K562 (cell line): ENCODE measurements around the gene LMCD1. TPM values are rescaled to one million over a fixed set of nuclear protein-coding genes. Genes with fewer than 3 reads are reported as not detected.

Experiments used
- BRCA1 ChIP-seq, 2 experiments: fragments of 450-650 bp in 1 of 2; sonication (generic) in 1 of 2; formaldehyde crosslinking in 1 of 2; IDR thresholded peaks; 2 replicates each; pipeline versions ENCODE4 v1.5.0 to v1.6.1; 2017 to 2020; ENCODE audit warnings: mild to moderate bottlenecking in 1 of 2, missing genetic modification reagents in 1 of 2
- CAMTA2 ChIP-seq: fragments of 250-450 bp; sonication (Bioruptor Pico); conservative IDR thresholded peaks from 2 replicates; pipeline ENCODE4 v1.5.1; 2022
- CBX8 ChIP-seq: fragments of 200-600 bp; sonication (generic); IDR thresholded peaks from 2 replicates; pipeline ENCODE4 v1.6.1; 2012; ENCODE audit warnings: borderline replicate concordance, mixed run types, low read depth, mild to moderate bottlenecking, moderate library complexity, mixed read lengths, low read length, control low read depth, inconsistent platforms; ENCODE audit not compliant: poor library complexity, severe bottlenecking; ENCODE audit errors: extremely low read depth
- CTBP1 ChIP-seq: fragments of 450-650 bp; IDR thresholded peaks from 2 replicates; pipeline ENCODE4 v1.6.1; 2016; ENCODE audit warnings: borderline replicate concordance
- DMBX1 ChIP-seq: fragments of 250-450 bp; sonication (Bioruptor Pico); IDR thresholded peaks from 2 replicates; pipeline ENCODE4 v1.8.0; 2022; ENCODE audit warnings: inconsistent platforms, mild to moderate bottlenecking, moderate library complexity, borderline replicate concordance
- ETS2 ChIP-seq: IDR thresholded peaks from 2 replicates; pipeline ENCODE4 v1.6.1; 2016; ENCODE audit warnings: borderline replicate concordance, missing genetic modification characterization, mild to moderate bottlenecking, moderate library complexity, missing compliant biosample characterization; ENCODE audit not compliant: poor library complexity, severe bottlenecking
- GABPB2 ChIP-seq: fragments of 250-450 bp; sonication (Bioruptor Pico); conservative IDR thresholded peaks from 2 replicates; pipeline ENCODE4 v1.5.1; 2021; ENCODE audit warnings: mild to moderate bottlenecking
- GATAD2A ChIP-seq: fragments of 450-650 bp; IDR thresholded peaks from 2 replicates; pipeline ENCODE4 v1.6.1; 2017
- GTF2E2 ChIP-seq: fragments of 200-800 bp; sonication (Bioruptor generic); IDR thresholded peaks from 2 replicates; pipeline ENCODE4 v1.6.1; 2016; ENCODE audit warnings: missing genetic modification characterization, missing compliant biosample characterization
- ILF3 ChIP-seq: fragments of 450-650 bp; IDR thresholded peaks from 2 replicates; pipeline ENCODE4 v1.6.1; 2018; ENCODE audit warnings: antibody characterized with exemption, mild to moderate bottlenecking, moderate library complexity, borderline replicate concordance
- JUND ChIP-seq, 2 experiments: IDR thresholded peaks; 2 replicates in 1 of 2; 3 replicates in 1 of 2; pipeline ENCODE4 v1.6.1; 2011; ENCODE audit warnings: borderline replicate concordance in 2 of 2, low read depth in 2 of 2, low read length in 2 of 2, improper control_type of control experiment in 1 of 2, missing biosample characterization in 1 of 2, missing genetic modification characterization in 1 of 2, missing genetic modification reagents in 1 of 2
- KDM2B ChIP-seq: fragments of 250-450 bp; sonication (Bioruptor Pico); IDR thresholded peaks from 2 replicates; pipeline ENCODE4 v1.8.0; 2021; ENCODE audit warnings: mild to moderate bottlenecking, moderate library complexity
- KLF16 ChIP-seq: IDR thresholded peaks from 2 replicates; pipeline ENCODE4 v1.6.1; 2016; ENCODE audit warnings: antibody characterized with exemption
- MEF2A ChIP-seq: IDR thresholded peaks from 2 replicates; pipeline ENCODE4 v1.6.1; 2011; ENCODE audit warnings: low read depth, mild to moderate bottlenecking, low read length, moderate library complexity; ENCODE audit not compliant: control insufficient read depth
- MEIS2 ChIP-seq: fragments of 450-650 bp; IDR thresholded peaks from 2 replicates; pipeline ENCODE4 v1.6.1; 2014; ENCODE audit warnings: mild to moderate bottlenecking; ENCODE audit not compliant: partially characterized antibody
- MITF ChIP-seq: IDR thresholded peaks from 2 replicates; pipeline ENCODE4 v1.6.1; 2014; ENCODE audit warnings: antibody characterized with exemption
- MYBL2 ChIP-seq, 2 experiments: fragments of 450-650 bp in 1 of 2; sonication (generic) in 1 of 2; formaldehyde crosslinking in 1 of 2; IDR thresholded peaks; 2 replicates each; pipeline versions ENCODE4 v1.6.1 to v1.8.1; 2017 to 2022; ENCODE audit warnings: borderline replicate concordance in 1 of 2, inconsistent platforms in 1 of 2, low read depth in 1 of 2, mild to moderate bottlenecking in 1 of 2, missing genetic modification reagents in 1 of 2, moderate library complexity in 1 of 2
- MYNN ChIP-seq, 2 experiments: sonication (generic); formaldehyde crosslinking in 1 of 2; IDR thresholded peaks; 2 replicates each; pipeline versions ENCODE4 v1.5.0 to v1.6.1; 2016 to 2020; ENCODE audit warnings: antibody characterized with exemption in 1 of 2, missing genetic modification reagents in 1 of 2
- POU5F1 ChIP-seq: fragments of 150-350 bp; IDR thresholded peaks from 2 replicates; pipeline ENCODE4 v1.6.1; 2014; ENCODE audit warnings: borderline replicate concordance, low read length, low read depth, mild to moderate bottlenecking; ENCODE audit not compliant: partially characterized antibody
- RB1 ChIP-seq: fragments of 450-650 bp; IDR thresholded peaks from 2 replicates; pipeline ENCODE4 v1.6.1; 2017; ENCODE audit warnings: low read depth, mild to moderate bottlenecking
- SMARCC2 ChIP-seq: fragments of 450-650 bp; IDR thresholded peaks from 2 replicates; pipeline ENCODE4 v1.6.1; 2017; ENCODE audit warnings: antibody characterized with exemption, moderate library complexity, mild to moderate bottlenecking, low read depth
- STAG1 ChIP-seq: sonication (generic); formaldehyde crosslinking; IDR thresholded peaks from 2 replicates; pipeline ENCODE4 v1.5.0; 2020; ENCODE audit warnings: missing genetic modification reagents, borderline replicate concordance
- TSC22D4 ChIP-seq: fragments of 450-650 bp; IDR thresholded peaks from 2 replicates; pipeline ENCODE4 v1.6.1; 2016; ENCODE audit warnings: missing genetic modification characterization, missing biosample characterization, control low read depth
- ZNF232 ChIP-seq: sonication (generic); formaldehyde crosslinking; IDR thresholded peaks from 2 replicates; pipeline ENCODE4 v1.8.0; 2022; ENCODE audit warnings: mild to moderate bottlenecking, missing genetic modification reagents
- ZNF384 ChIP-seq: IDR thresholded peaks from 2 replicates; pipeline ENCODE4 v1.6.1; 2012; ENCODE audit warnings: low read depth, low read length, improper control_type of control experiment
- ZNF551 ChIP-seq: fragments of 250-450 bp; sonication (Bioruptor Pico); IDR thresholded peaks from 2 replicates; pipeline ENCODE4 v1.5.0; 2021; ENCODE audit warnings: mild to moderate bottlenecking, moderate library complexity
- ZNF57 ChIP-seq: fragments of 450-650 bp; formaldehyde crosslinking; IDR thresholded peaks from 2 replicates; pipeline ENCODE4 v1.4.0; 2020; ENCODE audit warnings: mild to moderate bottlenecking, moderate library complexity
- polyA plus RNA-seq, 8 experiments: library from polyadenylated mRNA; depleted of rRNA in 4 of 8; stranded (reverse) in 5 of 8; unstranded in 3 of 8; fragments of >200 nt; fragmentation: Nextera tagmentation in 2 of 8; fragmentation: Illumina TruSeq in 1 of 8; extraction: Ambion mirVana in 2 of 8; extraction: Trizol in 1 of 8; gene quantifications; 2 replicates each; pipeline versions ENCODE4 v1.2.1 to v1.2.3, GENCODE V29; 2011 to 2014; ENCODE audit warnings: inconsistent platforms in 1 of 8, missing spikeins in 1 of 8
- total RNA-seq, 7 experiments: library from RNA; depleted of rRNA in 6 of 7; stranded (reverse); fragments of >200 nt in 6 of 7; fragmentation: Illumina TruSeq in 2 of 7; extraction: Trizol in 2 of 7; gene quantifications; 2 replicates each; pipeline versions ENCODE4 v1.2.1 to v1.2.3, GENCODE V29; 2011 to 2021; ENCODE audit warnings: low replicate concordance in 1 of 7

Gene LMCD1
- total and polyA plus RNA-seq, 9 of the 15 experiments (the other 6 are each of a cell fraction or from before 2014, with no cell fraction given): 0.60 TPM; not detected in 8

GRCh38 chr3:8622873-8623691, 121.5 kb downstream of the LMCD1 start (continued):
- TF ChIP-seq ZNF232 (no peak), MYNN (IDR thresholded peaks at IDR 0.05) (no peak), MYNN (CRISPR knock-in tag; IDR thresholded peaks at IDR 0.05) (no peak), SMARCC2 (no peak), ZNF57 (CRISPR knock-in tag) (no peak), TSC22D4 (tag) (no peak), GABPB2 (CRISPR knock-in tag) (no peak), GATAD2A (no peak), MITF (no peak), ILF3 (no peak), CAMTA2 (CRISPR knock-in tag) (no peak), CBX8 (no peak), DMBX1 (CRISPR knock-in tag) (no peak), GTF2E2 (no peak), RB1 (0 out of 2 replicates have a peak, but pooled peaks have one; percentile 30), ZNF551 (CRISPR knock-in tag) (no peak), ETS2 (no peak), KLF16 (0 out of 2 replicates have a peak, but pooled peaks have one; percentile 36), JUND (IDR thresholded peaks at IDR 0.05; ENCODE audit: borderline replicate concordance, low read depth, low read length) (no peak), JUND (tag; IDR thresholded peaks at IDR 0.05; ENCODE audit: borderline replicate concordance, low read depth, low read length) (no peak), CTBP1 (no peak), ZNF384 (no peak), KDM2B (no peak), BRCA1 (IDR thresholded peaks at IDR 0.05) (no peak), BRCA1 (CRISPR knock-in tag; IDR thresholded peaks at IDR 0.05) (0 out of 2 replicates have a peak, but pooled peaks have one; percentile 53), POU5F1 (no peak), MYBL2 (IDR thresholded peaks at IDR 0.05; ENCODE audit: low read depth) (no peak), MYBL2 (CRISPR knock-in tag; IDR thresholded peaks at IDR 0.05; ENCODE audit: borderline replicate concordance) (no peak), MEIS2 (no peak), STAG1 (peak; percentile 76; the same call in 1 of the 2 replicates), MEF2A (no peak)
